Osteocyte (in vitro differentiated cells): Measurements from ENCODE around the gene CDH23. TPM values are rescaled to one million over a fixed set of nuclear protein-coding genes. Genes with fewer than 3 reads are reported as not detected.

Source experiments
- DNase-seq: peaks from one replicate; pipeline ENCODE4 v3.0.0; 2021; ENCODE audit warnings: mixed read lengths; ENCODE audit not compliant: unreplicated experiment; ENCODE audit errors: extremely low spot score
- H3K27ac Mint-ChIP-seq: one replicate; pipeline ENCODE4 v1.8.0; 2021; ENCODE audit warnings: mild to moderate bottlenecking, mixed read lengths; ENCODE audit not compliant: unreplicated experiment
- H3K27me3 Mint-ChIP-seq: one replicate; pipeline ENCODE4 v1.8.0; 2021; ENCODE audit warnings: mixed read lengths; ENCODE audit not compliant: unreplicated experiment
- H3K36me3 Mint-ChIP-seq: one replicate; pipeline ENCODE4 v1.8.0; 2021; ENCODE audit warnings: mixed read lengths; ENCODE audit not compliant: unreplicated experiment
- H3K4me1 Mint-ChIP-seq: one replicate; pipeline ENCODE4 v1.8.0; 2021; ENCODE audit warnings: mixed read lengths; ENCODE audit not compliant: unreplicated experiment
- H3K4me3 Mint-ChIP-seq: one replicate; pipeline ENCODE4 v1.8.0; 2021; ENCODE audit warnings: mild to moderate bottlenecking, moderate library complexity, mixed read lengths; ENCODE audit not compliant: unreplicated experiment
- H3K9me3 Mint-ChIP-seq: one replicate; pipeline ENCODE4 v1.8.0; 2021; ENCODE audit warnings: mixed read lengths; ENCODE audit not compliant: unreplicated experiment
- total RNA-seq: library from RNA; stranded (reverse); gene quantifications from 2 replicates; pipeline ENCODE4 v1.2.1, GENCODE V29; 2021
- TF ChIP-seq, protein P1 (sequence below): fragments of 200-600 bp; sonication (generic); IDR thresholded peaks from 2 replicates; pipeline ENCODE4 v1.5.0; 2021; ENCODE audit warnings: antibody characterized with exemption, mild to moderate bottlenecking, moderate library complexity

CDH23 gene
- total RNA-seq, 1 donor from 2014 or later, result not detected

DNA sequence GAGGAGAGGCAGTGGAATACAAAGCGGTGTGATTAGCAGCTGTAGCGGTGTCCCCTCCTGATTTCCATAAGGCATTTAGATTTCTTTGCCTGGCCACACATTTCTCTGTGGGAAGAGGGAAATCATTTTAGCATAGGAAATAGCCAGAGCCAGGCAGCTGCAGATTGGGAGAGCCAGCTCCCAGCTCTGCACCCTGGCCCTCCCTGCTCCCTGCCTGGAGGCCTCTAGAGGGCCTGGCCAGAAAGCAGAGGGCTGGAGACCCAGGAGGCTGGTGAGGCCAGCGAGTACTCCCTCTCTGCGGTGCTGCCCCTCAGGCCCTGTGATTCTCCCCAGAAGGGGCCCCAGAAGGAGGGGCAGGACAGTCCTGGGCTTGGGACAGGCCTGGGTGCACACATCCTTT, 237.2 kb downstream of the CDH23 start:
- no peak overlapping the region for H3K4me3 Mint-ChIP-seq
- H3K27me3 Mint-ChIP-seq, result peaks cover 49% of the 10 kb centered on the region
- no peak for DNase-seq
- no peaks in the 10 kb centered on the region for H3K36me3 Mint-ChIP-seq
- H3K4me1 Mint-ChIP-seq, result peaks cover 7% of the 10 kb centered on the region
- no peak overlapping the region for H3K27ac Mint-ChIP-seq
- H3K9me3 Mint-ChIP-seq, result no peaks in the 10 kb centered on the region
- TF ChIP-seq, protein P1, sequence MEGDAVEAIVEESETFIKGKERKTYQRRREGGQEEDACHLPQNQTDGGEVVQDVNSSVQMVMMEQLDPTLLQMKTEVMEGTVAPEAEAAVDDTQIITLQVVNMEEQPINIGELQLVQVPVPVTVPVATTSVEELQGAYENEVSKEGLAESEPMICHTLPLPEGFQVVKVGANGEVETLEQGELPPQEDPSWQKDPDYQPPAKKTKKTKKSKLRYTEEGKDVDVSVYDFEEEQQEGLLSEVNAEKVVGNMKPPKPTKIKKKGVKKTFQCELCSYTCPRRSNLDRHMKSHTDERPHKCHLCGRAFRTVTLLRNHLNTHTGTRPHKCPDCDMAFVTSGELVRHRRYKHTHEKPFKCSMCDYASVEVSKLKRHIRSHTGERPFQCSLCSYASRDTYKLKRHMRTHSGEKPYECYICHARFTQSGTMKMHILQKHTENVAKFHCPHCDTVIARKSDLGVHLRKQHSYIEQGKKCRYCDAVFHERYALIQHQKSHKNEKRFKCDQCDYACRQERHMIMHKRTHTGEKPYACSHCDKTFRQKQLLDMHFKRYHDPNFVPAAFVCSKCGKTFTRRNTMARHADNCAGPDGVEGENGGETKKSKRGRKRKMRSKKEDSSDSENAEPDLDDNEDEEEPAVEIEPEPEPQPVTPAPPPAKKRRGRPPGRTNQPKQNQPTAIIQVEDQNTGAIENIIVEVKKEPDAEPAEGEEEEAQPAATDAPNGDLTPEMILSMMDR, result no peak

DNA sequence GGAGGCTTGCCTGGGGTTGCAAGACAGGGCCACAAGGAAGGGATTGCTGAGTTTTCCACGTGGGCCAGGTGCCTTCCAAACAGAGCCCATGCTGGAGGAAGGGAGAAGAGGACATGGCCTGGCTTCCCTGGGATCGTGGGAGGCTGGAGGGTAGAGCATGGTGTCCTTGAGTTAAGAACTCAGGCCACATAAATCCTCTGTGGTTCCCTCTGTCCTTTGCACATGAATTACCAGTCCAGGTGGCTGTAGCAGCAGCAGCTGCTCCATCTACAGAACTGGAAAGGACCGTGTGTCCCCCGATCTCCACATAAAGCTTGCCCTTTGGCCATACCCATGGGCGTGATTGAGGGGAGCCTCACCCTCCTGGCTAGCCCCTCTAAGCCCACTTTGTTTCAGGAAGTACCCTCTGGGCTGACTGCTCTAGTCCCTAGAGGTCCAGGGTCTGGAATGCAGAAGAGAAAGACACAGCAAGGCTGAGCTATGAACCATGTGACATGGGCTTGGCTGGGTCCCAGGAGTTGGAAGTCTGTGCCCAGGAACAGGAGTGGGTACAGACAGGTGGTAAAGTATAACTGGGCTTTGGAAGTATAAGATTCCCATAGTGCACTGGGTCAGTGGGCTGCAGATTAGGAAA, 237.9 kb downstream of the CDH23 start:
- peaks cover 53% of the 10 kb centered on the region for H3K27me3 Mint-ChIP-seq
- no peaks in the 10 kb centered on the region for H3K36me3 Mint-ChIP-seq
- no peak for DNase-seq
- no peak overlapping the region for H3K27ac Mint-ChIP-seq
- H3K4me3 Mint-ChIP-seq, result no peak overlapping the region
- TF ChIP-seq, protein P1, result no peak
- H3K4me1 Mint-ChIP-seq, result peaks cover 7% of the 10 kb centered on the region
- no peaks in the 10 kb centered on the region for H3K9me3 Mint-ChIP-seq

DNA sequence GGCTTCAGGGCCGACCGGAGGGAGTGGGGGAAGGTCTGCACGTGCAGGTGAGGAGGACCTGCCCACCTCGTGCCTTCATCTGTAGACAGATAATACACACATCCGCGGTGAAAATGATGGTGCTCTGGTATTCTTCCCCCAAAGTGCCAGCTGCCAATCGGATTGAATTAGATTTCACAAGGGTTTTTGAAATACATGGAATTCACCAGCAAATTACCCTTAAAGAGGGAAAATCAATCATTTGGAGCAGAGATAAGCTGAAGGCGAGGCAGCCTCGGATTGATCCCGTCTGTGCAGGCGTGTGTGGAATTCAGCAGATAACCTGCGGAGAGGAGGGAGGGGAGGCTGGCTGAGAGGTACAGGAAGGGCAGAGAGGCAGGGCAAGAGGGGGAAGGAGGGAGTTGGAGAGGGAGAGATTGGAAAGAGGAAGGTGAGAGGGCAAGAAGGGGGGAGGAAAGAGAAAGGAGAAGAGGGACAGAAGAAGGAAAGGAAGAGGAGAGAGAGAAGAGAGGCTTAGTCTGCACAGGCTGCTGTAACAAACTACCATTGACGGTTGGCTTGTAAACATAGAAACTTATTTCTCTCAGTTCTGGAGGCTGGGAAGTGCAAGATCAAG, 238.6 kb downstream of the CDH23 start:
- H3K4me3 Mint-ChIP-seq, result no peak overlapping the region
- H3K4me1 Mint-ChIP-seq, result peaks cover 7% of the 10 kb centered on the region
- H3K36me3 Mint-ChIP-seq, result no peaks in the 10 kb centered on the region
- DNase-seq, result no peak
- peaks cover 54% of the 10 kb centered on the region for H3K27me3 Mint-ChIP-seq
- TF ChIP-seq, protein P1, result no peak
- H3K9me3 Mint-ChIP-seq, result no peaks in the 10 kb centered on the region
- no peak overlapping the region for H3K27ac Mint-ChIP-seq

DNA sequence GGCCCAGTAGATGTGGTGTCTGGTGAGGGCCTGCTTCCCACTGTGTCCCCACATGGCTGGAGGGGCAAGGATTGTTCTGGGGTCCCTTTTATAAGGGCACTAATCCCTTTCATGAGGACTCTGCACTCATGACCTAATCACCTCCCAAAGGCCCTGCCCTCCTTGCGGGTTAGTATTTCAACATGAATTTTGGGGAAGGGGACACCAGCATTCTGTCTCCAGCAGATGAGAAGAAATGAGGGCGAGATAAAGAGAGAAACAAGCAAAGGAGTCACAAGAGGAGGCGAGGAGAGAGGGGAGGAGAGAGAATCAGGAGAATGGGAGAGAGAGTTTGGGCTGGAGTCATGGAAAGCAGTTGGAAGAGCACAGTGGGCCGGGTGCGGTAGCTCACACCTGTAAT, 239.1 kb downstream of the CDH23 start:
- Mint-ChIP-seq H3K9me3 (no peaks in the 10 kb centered on the region), H3K4me3 (no peak overlapping the region), H3K27ac (no peak overlapping the region), H3K36me3 (no peaks in the 10 kb centered on the region), H3K4me1 (peaks cover 7% of the 10 kb centered on the region), H3K27me3 (peaks cover 54% of the 10 kb centered on the region)
- TF ChIP-seq, protein P1, result no peak
- no peak for DNase-seq

DNA sequence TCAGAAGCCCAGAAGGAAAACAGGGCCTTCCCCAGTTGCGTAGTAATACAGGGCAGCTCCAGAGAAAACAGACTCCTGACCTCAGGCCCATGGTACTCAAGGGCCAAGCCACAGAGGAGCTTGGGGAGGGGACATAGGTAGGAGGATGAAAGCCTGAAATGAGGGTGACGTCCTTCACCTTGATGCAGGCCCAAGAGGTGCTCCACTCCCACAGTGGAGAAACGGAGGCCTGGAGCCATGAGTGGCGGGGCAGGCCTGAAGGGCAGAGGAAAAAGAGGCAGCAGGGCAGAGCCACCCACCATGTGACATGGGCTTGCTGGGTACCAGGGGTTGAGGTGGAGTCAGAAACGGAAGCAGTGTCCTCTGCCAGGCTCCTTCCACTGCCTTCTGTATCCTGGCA, 239.9 kb downstream of the CDH23 start:
- TF ChIP-seq, protein P1, result no peak
- peaks cover 58% of the 10 kb centered on the region for H3K27me3 Mint-ChIP-seq
- no peak for DNase-seq
- H3K9me3 Mint-ChIP-seq, result no peaks in the 10 kb centered on the region
- no peak overlapping the region for H3K27ac Mint-ChIP-seq
- no peak overlapping the region for H3K4me3 Mint-ChIP-seq
- H3K4me1 Mint-ChIP-seq, result peaks cover 3% of the 10 kb centered on the region
- H3K36me3 Mint-ChIP-seq, result no peaks in the 10 kb centered on the region
